ENCODE results near the gene CAPN13. TPM values are rescaled to one million over a fixed set of nuclear protein-coding genes. Genes with fewer than 3 reads are reported as not detected.

The CAPN13 gene
- total RNA-seq, 2 experiments from 2014 or later: not detected

DNA sequence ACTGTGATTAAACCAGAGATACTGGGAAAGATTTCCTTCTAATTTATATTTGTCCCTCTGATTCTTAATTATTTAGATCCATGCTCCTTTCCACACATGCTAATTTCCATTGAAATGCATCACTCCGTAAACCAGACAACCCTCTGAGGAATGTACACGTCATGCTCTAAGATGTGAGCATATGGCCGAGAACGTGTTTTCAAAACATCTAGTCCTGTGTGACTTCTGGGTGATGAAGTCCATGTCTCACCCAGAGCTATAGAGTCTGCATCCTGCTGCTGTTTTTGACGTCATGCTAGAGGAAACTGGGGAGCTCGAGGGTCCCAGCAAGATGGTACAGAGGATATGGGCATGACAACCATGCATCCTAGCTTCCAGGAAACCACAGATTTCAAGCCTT lies 53.6 kb downstream of the CAPN13 start:
- DNase-seq (no peak), ATAC-seq (ENCODE audit: poor library complexity) (no peak)
- no peaks in the 10 kb centered on the region for H3K36me3 ChIP-seq (ENCODE audit: insufficient read depth, low read length)
- H3K4me3 ChIP-seq (ENCODE audit: low read length): no peak overlapping the region
- peaks cover 0 to 3% of the 10 kb centered on the region in 2 experiments for H3K9me3 ChIP-seq (ENCODE audit: control insufficient read depth in 1 of 2, insufficient read depth in 1 of 2, low read length in 2 of 2)
- H3K36me3 Mint-ChIP-seq (ENCODE audit: low read depth): no peaks in the 10 kb centered on the region
- intact Hi-C loops (cut with DNase I, micrococcal nuclease): no loop called here
- no peak overlapping the region for H3K4me3 Mint-ChIP-seq
- H3K27ac ChIP-seq (ENCODE audit: low read depth in 1 of 2, low read length in 2 of 2): no peak overlapping the region
- ChIA-PET CTCF (no interaction called here), POLR2A (no interaction called here)
- peaks cover 3 to 5% of the 10 kb centered on the region in 2 experiments for H3K27me3 ChIP-seq (ENCODE audit: control insufficient read depth in 1 of 2, insufficient read depth in 2 of 2, low read length in 2 of 2)
- H3K4me1 ChIP-seq (ENCODE audit: insufficient read depth, low read length): no peaks in the 10 kb centered on the region
- no peak for TF ChIP-seq CTCF (IDR thresholded peaks at IDR 0.05)
- H3K27me3 Mint-ChIP-seq: peaks cover 17% of the 10 kb centered on the region
- no peaks in the 10 kb centered on the region for H3K4me1 Mint-ChIP-seq (ENCODE audit: low read depth)
- no peaks in the 10 kb centered on the region for H3K9me3 Mint-ChIP-seq
- no peak overlapping the region for H3K27ac Mint-ChIP-seq

DNA sequence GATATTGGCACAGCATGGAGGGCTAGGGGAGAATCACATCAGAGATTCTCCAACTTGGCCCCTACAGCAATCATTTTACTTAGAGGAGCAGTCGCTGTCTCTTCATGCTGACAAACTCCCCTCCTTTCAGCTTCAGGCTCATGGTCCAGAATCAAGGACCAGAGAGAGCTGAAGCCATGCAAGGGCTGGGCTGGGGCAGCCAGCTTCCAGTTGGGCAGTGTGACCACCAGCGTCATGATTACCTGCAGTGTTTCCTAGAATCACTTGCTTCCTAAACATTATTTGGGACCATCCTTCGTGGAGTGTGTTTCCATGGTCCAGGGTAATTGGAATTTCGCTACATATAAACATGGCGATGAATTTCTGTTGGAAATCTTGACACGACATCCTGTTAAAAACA lies 54.4 kb downstream of the CAPN13 start:
- no peak overlapping the region for H3K4me3 Mint-ChIP-seq
- H3K27ac Mint-ChIP-seq: no peak overlapping the region
- no peak for ATAC-seq (ENCODE audit: poor library complexity)
- no peak overlapping the region for H3K27ac ChIP-seq (ENCODE audit: low read depth in 1 of 2, low read length in 2 of 2)
- H3K27me3 Mint-ChIP-seq: peaks cover 17% of the 10 kb centered on the region
- no peaks in the 10 kb centered on the region for H3K4me1 Mint-ChIP-seq (ENCODE audit: low read depth)
- DNase-seq: no peak
- intact Hi-C loops (cut with DNase I, micrococcal nuclease): no loop called here
- H3K9me3 Mint-ChIP-seq: no peaks in the 10 kb centered on the region
- H3K4me1 ChIP-seq (ENCODE audit: insufficient read depth, low read length): no peaks in the 10 kb centered on the region
- H3K27me3 ChIP-seq (ENCODE audit: control insufficient read depth in 1 of 2, insufficient read depth in 2 of 2, low read length in 2 of 2): peaks cover under 1 to 2% of the 10 kb centered on the region in 2 experiments
- H3K4me3 ChIP-seq (ENCODE audit: low read length): no peak overlapping the region
- ChIA-PET CTCF (no interaction called here), POLR2A (no interaction called here)
- no peak for TF ChIP-seq CTCF (IDR thresholded peaks at IDR 0.05)
- no peaks in the 10 kb centered on the region for H3K36me3 ChIP-seq (ENCODE audit: insufficient read depth, low read length)
- H3K9me3 ChIP-seq (ENCODE audit: control insufficient read depth in 1 of 2, insufficient read depth in 1 of 2, low read length in 2 of 2): peaks cover 0 to 3% of the 10 kb centered on the region in 2 experiments
- H3K36me3 Mint-ChIP-seq (ENCODE audit: low read depth): no peaks in the 10 kb centered on the region

DNA sequence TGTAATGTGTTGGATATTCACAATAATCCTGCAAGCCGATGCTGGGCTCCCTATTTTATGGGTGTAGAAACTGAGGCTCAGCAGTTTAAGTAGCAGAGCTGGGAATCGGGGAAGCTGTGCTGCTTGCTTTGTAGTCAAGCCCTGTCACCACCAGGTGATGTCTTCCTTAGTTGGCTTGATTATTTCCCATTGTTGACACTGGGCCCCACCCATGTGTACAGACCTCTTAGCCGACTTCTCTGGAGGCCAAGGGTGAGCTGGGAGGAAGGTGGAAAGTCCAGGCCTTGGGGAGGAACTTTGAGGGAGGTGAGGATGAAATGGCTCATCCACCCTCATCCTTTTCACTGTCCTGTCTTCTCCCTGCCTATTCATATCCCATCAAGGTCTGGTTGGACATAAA lies 60.0 kb downstream of the CAPN13 start:
- Mint-ChIP-seq H3K27ac (no peak overlapping the region), H3K36me3 (ENCODE audit: low read depth) (no peaks in the 10 kb centered on the region), H3K4me3 (no peak overlapping the region), H3K4me1 (ENCODE audit: low read depth) (no peaks in the 10 kb centered on the region), H3K9me3 (no peaks in the 10 kb centered on the region), H3K27me3 (peaks cover 4% of the 10 kb centered on the region)
- POLR2A ChIA-PET: no interaction called here
- H3K27ac ChIP-seq (ENCODE audit: low read depth in 1 of 2, low read length in 2 of 2): no peak overlapping the region
- CTCF ChIA-PET: no interaction called here
- peaks cover 0 to 2% of the 10 kb centered on the region in 2 experiments for H3K27me3 ChIP-seq (ENCODE audit: control insufficient read depth in 1 of 2, insufficient read depth in 2 of 2, low read length in 2 of 2)
- intact Hi-C loops (cut with DNase I, micrococcal nuclease): no loop called here
- H3K4me3 ChIP-seq (ENCODE audit: low read length): no peak overlapping the region
- ATAC-seq (ENCODE audit: poor library complexity): no peak
- H3K4me1 ChIP-seq (ENCODE audit: insufficient read depth, low read length): no peaks in the 10 kb centered on the region
- DNase-seq: no peak
- no peaks in the 10 kb centered on the region for H3K36me3 ChIP-seq (ENCODE audit: insufficient read depth, low read length)
- TF ChIP-seq CTCF (IDR thresholded peaks at IDR 0.05): no peak
- no peaks in the 10 kb centered on the region for H3K9me3 ChIP-seq (ENCODE audit: control insufficient read depth in 1 of 2, insufficient read depth in 1 of 2, low read length in 2 of 2)

All from CD4-positive, alpha-beta T cell (primary cell).